Fibroblast of the aortic adventitia (primary cell): Measurements from ENCODE around the gene S100A10. TPM values are rescaled to one million over a fixed set of nuclear protein-coding genes. Genes with fewer than 3 reads are reported as not detected.

Experiments
- DNase-seq: peaks from one replicate; pipeline ENCODE4 v3.0.0-alpha.2; 2010; ENCODE audit warnings: low read depth
- H3K4me3 ChIP-seq: 2 replicates; pipeline ENCODE4 v1.5.1; 2011; ENCODE audit warnings: low read depth, mild to moderate bottlenecking, control low read depth, low read length, moderate library complexity
- CTCF ChIP-seq: IDR thresholded peaks from 2 replicates; pipeline ENCODE4 v1.5.1; 2011; ENCODE audit warnings: mild to moderate bottlenecking, low read length, control low read depth, inconsistent platforms; ENCODE audit not compliant: insufficient read depth
- total RNA-seq: library from RNA; depleted of rRNA; stranded (reverse); fragments of >200 nt; gene quantifications from 2 replicates; pipeline ENCODE4 v1.2.3, GENCODE V29; 2012; ENCODE audit warnings: low replicate concordance

The S100A10 gene
- total RNA-seq, 1 donor = 340 TPM

GRCh38 chr1:151958959-151959358, 34.7 kb downstream of the S100A10 start:
- no peak overlapping the region for H3K4me3 ChIP-seq
- no peak for DNase-seq
- TF ChIP-seq CTCF = no peak

GRCh38 chr1:151956957-151957497, 36.6 kb downstream of the S100A10 start:
- no peak for TF ChIP-seq CTCF
- H3K4me3 ChIP-seq = no peak overlapping the region
- DNase-seq = no peak

GRCh38 chr1:151953409-151954094, 40.1 kb downstream of the S100A10 start:
- no peak for DNase-seq
- no peak overlapping the region for H3K4me3 ChIP-seq
- TF ChIP-seq CTCF = no peak

GRCh38 chr1:151952811-151953210, 40.8 kb downstream of the S100A10 start:
- DNase-seq = no peak
- H3K4me3 ChIP-seq = no peak overlapping the region
- TF ChIP-seq CTCF = no peak

GRCh38 chr1:151949371-151950193, 44.1 kb downstream of the S100A10 start:
- no peak overlapping the region for H3K4me3 ChIP-seq
- TF ChIP-seq CTCF = no peak
- DNase-seq = no peak

GRCh38 chr1:151948506-151948905, 45.2 kb downstream of the S100A10 start:
- DNase-seq = no peak
- no peak overlapping the region for H3K4me3 ChIP-seq

More at GRCh38 chr1:151948506-151948905, 45.2 kb downstream of the S100A10 start:
- TF ChIP-seq CTCF = no peak
